ENCODE measurements around the gene HS3ST6.
A peak's percentile ranks its signal among the peaks of the same experiment; 100 is the strongest.

Gene HS3ST6

DNA sequence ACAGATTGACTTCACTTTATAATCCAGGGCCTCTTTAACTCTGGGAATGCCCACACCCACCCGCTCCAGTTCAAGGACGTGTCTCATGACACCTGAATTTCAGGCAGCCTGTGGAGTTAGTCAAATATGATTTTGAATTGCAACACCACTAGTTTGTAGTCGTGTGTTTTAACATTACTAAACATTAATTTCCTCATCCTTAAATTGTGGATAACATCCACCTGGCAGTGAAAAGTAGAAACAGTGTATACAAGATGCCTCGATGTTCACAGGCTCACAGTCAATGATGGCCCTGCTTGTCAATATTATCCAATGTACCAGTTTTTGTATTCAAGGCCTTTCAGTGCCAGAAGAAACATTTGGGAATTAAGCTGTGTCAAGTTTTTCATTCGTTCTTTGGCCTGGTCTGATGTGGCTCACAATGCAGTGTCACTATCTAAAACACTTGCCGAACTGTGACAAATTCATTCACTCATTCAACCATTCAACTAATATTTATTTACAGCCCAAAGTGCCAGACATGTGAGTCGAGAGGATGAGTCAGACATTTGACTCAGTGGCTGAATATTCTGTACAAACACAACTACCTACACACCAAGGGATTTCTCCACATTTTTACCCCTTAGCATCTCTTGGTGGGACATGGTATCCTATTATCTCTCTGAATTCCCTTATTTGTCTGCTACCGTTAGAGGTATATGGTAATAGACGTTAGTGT lies 47.7 kb downstream of the HS3ST6 start:
- peak; percentile 71 for DNase-seq (ENCODE audit: low read depth)
- H3K4me3 ChIP-seq (ENCODE audit: low read depth, low read length) = no peak overlapping the region
- TF ChIP-seq, protein P1, sequence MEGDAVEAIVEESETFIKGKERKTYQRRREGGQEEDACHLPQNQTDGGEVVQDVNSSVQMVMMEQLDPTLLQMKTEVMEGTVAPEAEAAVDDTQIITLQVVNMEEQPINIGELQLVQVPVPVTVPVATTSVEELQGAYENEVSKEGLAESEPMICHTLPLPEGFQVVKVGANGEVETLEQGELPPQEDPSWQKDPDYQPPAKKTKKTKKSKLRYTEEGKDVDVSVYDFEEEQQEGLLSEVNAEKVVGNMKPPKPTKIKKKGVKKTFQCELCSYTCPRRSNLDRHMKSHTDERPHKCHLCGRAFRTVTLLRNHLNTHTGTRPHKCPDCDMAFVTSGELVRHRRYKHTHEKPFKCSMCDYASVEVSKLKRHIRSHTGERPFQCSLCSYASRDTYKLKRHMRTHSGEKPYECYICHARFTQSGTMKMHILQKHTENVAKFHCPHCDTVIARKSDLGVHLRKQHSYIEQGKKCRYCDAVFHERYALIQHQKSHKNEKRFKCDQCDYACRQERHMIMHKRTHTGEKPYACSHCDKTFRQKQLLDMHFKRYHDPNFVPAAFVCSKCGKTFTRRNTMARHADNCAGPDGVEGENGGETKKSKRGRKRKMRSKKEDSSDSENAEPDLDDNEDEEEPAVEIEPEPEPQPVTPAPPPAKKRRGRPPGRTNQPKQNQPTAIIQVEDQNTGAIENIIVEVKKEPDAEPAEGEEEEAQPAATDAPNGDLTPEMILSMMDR (conservative IDR thresholded peaks at IDR 0.05; ENCODE audit: low read depth, low read length) = no peak

DNA sequence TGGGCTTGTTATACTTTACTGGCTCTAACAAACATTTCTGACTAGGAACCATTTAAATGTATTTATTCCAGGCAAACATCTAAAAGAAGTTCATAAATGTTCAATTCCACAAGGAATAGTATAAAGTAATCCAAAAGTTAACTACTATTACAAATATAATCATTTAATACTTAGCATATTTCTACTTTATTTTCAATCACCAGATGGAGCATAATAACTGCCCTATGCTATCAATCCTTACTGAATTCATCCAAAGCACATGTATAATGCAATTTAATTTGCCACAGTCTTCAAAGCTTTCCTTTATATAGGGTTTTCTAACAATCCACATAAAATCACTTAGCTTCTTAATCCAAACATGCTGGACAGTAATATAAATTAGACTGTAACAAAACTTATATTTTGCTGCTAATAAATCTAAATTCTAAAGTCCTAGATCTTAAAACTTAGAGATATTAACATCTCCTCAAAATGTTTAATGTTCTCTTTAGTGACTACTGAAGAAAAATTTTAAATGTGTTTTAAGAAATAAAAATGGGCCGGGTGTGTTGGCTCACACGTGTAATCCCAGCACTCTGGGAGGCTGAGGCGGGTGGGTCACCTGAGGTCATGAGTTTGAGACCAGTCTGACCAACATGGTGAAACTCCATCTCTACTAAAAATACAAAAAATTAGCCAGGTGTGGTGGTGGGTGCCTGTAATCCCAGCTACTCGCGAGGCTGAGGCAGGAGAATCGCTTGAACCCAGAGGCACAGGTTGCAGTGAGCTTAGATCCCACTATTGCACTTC lies 52.1 kb downstream of the HS3ST6 start:
- TF ChIP-seq, protein P1 (conservative IDR thresholded peaks at IDR 0.05; ENCODE audit: low read depth, low read length) = no peak
- H3K4me3 ChIP-seq (ENCODE audit: low read depth, low read length) = no peak overlapping the region
- DNase-seq (ENCODE audit: low read depth) = no peak

DNA sequence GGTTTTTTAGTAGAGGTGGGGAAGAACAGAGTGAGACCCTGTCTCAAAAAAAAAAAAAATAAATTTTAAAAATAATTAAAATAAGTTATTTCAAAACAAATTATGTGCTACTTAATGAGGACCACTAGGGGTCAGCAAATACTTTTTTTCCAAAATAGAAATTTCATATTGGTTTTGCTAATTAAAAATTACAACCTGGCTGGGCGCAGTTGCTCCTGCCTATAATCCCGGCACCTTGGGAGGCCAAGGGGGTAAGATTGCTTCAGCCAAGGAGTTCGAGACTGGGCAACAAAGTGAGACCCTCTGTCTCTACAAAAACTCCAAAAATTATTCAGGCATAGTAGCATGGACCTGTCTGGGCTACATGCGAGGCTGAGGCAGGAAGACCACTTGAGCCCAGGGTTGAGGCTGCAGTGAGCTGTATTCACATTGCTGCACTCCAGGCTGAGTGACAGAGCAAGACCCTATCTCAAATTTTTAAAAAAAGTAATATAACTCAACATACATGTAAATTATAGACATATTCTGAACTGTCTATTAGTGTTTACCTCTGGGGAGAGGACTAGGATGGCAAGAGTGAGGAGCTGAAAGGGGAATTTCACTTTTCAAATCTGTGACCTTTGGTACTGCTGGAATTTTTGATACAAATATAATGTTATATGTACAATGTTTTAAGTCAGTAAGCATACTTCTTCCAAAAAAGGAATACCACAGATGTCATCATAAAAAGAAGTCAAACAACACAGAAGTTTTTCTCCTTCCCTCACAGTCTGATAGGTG lies 54.3 kb downstream of the HS3ST6 start:
- TF ChIP-seq, protein P1 (conservative IDR thresholded peaks at IDR 0.05; ENCODE audit: low read depth, low read length) = peak; percentile 61
- DNase-seq (ENCODE audit: low read depth) = peak; percentile 62
- no peak overlapping the region for H3K4me3 ChIP-seq (ENCODE audit: low read depth, low read length)

DNA sequence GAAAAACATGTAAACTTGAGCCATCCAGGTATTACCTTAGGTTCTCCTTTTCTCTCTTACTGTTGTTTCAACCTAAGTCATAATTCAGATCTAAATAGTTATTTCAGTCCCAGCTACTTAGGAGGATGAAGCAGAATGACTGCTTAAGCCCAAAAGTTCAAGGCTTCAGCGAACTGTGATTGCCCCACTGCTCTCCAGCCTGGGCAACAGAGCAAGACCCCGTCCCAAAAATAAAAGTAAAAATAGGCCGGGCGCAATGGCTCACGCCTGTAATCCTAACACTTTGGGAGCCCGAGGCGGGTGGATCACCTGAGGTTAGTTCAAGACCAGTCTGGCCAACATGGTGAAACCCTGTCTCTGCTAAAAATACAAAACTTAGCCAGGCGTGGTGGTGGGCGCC lies 55.8 kb downstream of the HS3ST6 start:
- TF ChIP-seq, protein P1 (conservative IDR thresholded peaks at IDR 0.05; ENCODE audit: low read depth, low read length) = no peak
- DNase-seq (ENCODE audit: low read depth) = no peak
- no peak overlapping the region for H3K4me3 ChIP-seq (ENCODE audit: low read depth, low read length)

DNA sequence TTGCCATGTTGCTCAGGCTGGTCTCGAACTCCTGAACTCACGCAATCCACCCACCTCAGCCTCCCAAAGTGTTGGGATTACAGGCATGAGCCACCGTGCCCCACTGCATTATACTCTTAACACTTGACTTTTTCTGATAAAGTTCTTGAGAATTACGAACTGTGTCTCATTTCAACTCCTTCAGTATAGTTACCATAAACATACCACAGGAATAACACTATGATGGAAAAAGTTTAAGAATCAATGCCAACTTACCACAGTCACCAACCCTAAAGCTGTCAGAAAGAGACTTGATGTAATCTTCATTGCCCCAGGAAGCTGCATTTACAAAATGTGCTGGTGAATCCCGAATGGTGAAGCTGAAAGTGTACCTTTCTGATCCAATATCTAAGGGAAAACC lies 56.5 kb downstream of the HS3ST6 start:
- no peak overlapping the region for H3K4me3 ChIP-seq (ENCODE audit: low read depth, low read length)
- TF ChIP-seq, protein P1 (conservative IDR thresholded peaks at IDR 0.05; ENCODE audit: low read depth, low read length) = no peak
- DNase-seq (ENCODE audit: low read depth) = no peak

Data from choroid plexus epithelial cell (primary cell).